Caco-2 (cell line): ENCODE data around the gene SLC3A2. TPM values are rescaled to one million over a fixed set of nuclear protein-coding genes. Genes with fewer than 3 reads are reported as not detected.
A peak's percentile ranks its signal among the peaks of the same experiment; 100 is the strongest.

Source experiments
- BruUV-seq: library from RNA; stranded (reverse); fragments of 400-500 nt; replicated peaks from 2 replicates; lab custom pipeline; 2021; lab: Mats Ljungman, UMichigan
- CTCF ChIA-PET: fragments of 300-600 bp; sonication (Branson Sonifier 250); formaldehyde crosslinking; loops from one replicate; lab custom pipeline; 2022; ENCODE audit warnings: antibody characterized with exemption; lab: Charles Lee
- POLR2A ChIA-PET: fragments of 300-600 bp; sonication (Branson Sonifier 250); formaldehyde crosslinking; loops from one replicate; lab custom pipeline; 2022; ENCODE audit warnings: antibody characterized with exemption; lab: Charles Lee
- DNase-seq, 2 experiments: peaks; one replicate each; pipeline versions ENCODE4 v3.0.0 to v3.0.0-alpha.2; 2020 to 2022
- H3K27me3 ChIP-seq: replicated peaks from 2 replicates; pipeline ENCODE4 v1.6.0; 2011; ENCODE audit warnings: low read length; ENCODE audit not compliant: control insufficient read depth, insufficient read depth
- H3K36me3 ChIP-seq: 2 replicates; pipeline ENCODE4 v1.5.1; 2011; ENCODE audit warnings: low read length; ENCODE audit not compliant: control insufficient read depth, insufficient read depth
- H3K4me1 ChIP-seq: fragments of 250-450 bp; sonication (Bioruptor Pico); 2 replicates; pipeline ENCODE4 v1.5.1; 2020; ENCODE audit warnings: mild to moderate bottlenecking
- H3K4me3 ChIP-seq: 2 replicates; pipeline ENCODE4 v1.5.1; 2011; ENCODE audit warnings: low read depth, mild to moderate bottlenecking, control low read depth, low read length
- H3K9me3 ChIP-seq: fragments of 250-450 bp; sonication (Bioruptor Pico); 2 replicates; pipeline ENCODE4 v1.5.1; 2020; ENCODE audit warnings: mild to moderate bottlenecking, moderate library complexity
- H3K27ac Mint-ChIP-seq: one replicate; pipeline ENCODE4 v1.8.0; 2022; ENCODE audit warnings: mixed read lengths; ENCODE audit not compliant: unreplicated experiment
- H3K27me3 Mint-ChIP-seq: one replicate; pipeline ENCODE4 v1.8.0; 2022; ENCODE audit warnings: mixed read lengths; ENCODE audit not compliant: insufficient read depth, unreplicated experiment
- H3K36me3 Mint-ChIP-seq: one replicate; pipeline ENCODE4 v1.8.0; 2022; ENCODE audit warnings: mild to moderate bottlenecking, mixed read lengths; ENCODE audit not compliant: insufficient read depth, unreplicated experiment
- H3K4me1 Mint-ChIP-seq: one replicate; pipeline ENCODE4 v1.8.0; 2022; ENCODE audit warnings: low read depth, mixed read lengths; ENCODE audit not compliant: unreplicated experiment
- H3K4me3 Mint-ChIP-seq: one replicate; pipeline ENCODE4 v1.8.0; 2022; ENCODE audit warnings: mild to moderate bottlenecking, moderate library complexity, mixed read lengths; ENCODE audit not compliant: unreplicated experiment
- H3K9me3 Mint-ChIP-seq: one replicate; pipeline ENCODE4 v1.8.0; 2022; ENCODE audit warnings: mixed read lengths; ENCODE audit not compliant: unreplicated experiment
- intact Hi-C: fragments of 100-400 bp; cut with micrococcal nuclease; formaldehyde crosslinking; loops from one replicate; pipeline ENCODE4 v1.10.0; 2022; ENCODE audit not compliant: unreplicated experiment
- total RNA-seq: library from RNA; stranded (reverse); gene quantifications from 2 replicates; pipeline ENCODE4 v1.2.3, GENCODE V29; 2022
- TF ChIP-seq, protein P1 (sequence below), 2 experiments: fragments of 200-600 bp in 1 of 2; IDR thresholded peaks; 1 replicate in 1 of 2; 2 replicates in 1 of 2; pipeline versions ENCODE4 v1.5.1 to v1.8.0; 2011 to 2022; ENCODE audit warnings: antibody characterized with exemption in 1 of 2, control low read depth in 1 of 2, inconsistent platforms in 1 of 2, low read depth in 1 of 2, low read length in 1 of 2, mild to moderate bottlenecking in 1 of 2, moderate library complexity in 1 of 2; ENCODE audit not compliant: insufficient read depth in 1 of 2, severe bottlenecking in 1 of 2, unreplicated experiment in 1 of 2

The SLC3A2 gene
- total RNA-seq, 1 experiment from 2014 or later = 879 TPM

GRCh38 chr11:62855571-62856332 lies 24.9 kb upstream of the SLC3A2 start:
- no peaks in the 10 kb centered on the region for H3K9me3 Mint-ChIP-seq
- ChIA-PET CTCF (interaction anchor here (0.8 to 1.8 kb wide), 4 partner anchors 24 to 68 kb away, joined by 3 to 7 read pairs (median 4); partner anchors contain the start of genes SLC3A2 and TMEM179B), POLR2A (interaction anchor here (0.5 to 4.0 kb wide), 22 partner anchors 9 to 282 kb away, joined by 3 to 59 read pairs (median 4); partner anchors contain the start of genes C11orf98, CSKMT, EEF1G and HNRNPUL2)
- no TSS peak for BruUV-seq
- H3K4me3 ChIP-seq = peak overlapping the region; percentile 92
- H3K9me3 ChIP-seq = no peaks in the 10 kb centered on the region
- TF ChIP-seq, protein P1, sequence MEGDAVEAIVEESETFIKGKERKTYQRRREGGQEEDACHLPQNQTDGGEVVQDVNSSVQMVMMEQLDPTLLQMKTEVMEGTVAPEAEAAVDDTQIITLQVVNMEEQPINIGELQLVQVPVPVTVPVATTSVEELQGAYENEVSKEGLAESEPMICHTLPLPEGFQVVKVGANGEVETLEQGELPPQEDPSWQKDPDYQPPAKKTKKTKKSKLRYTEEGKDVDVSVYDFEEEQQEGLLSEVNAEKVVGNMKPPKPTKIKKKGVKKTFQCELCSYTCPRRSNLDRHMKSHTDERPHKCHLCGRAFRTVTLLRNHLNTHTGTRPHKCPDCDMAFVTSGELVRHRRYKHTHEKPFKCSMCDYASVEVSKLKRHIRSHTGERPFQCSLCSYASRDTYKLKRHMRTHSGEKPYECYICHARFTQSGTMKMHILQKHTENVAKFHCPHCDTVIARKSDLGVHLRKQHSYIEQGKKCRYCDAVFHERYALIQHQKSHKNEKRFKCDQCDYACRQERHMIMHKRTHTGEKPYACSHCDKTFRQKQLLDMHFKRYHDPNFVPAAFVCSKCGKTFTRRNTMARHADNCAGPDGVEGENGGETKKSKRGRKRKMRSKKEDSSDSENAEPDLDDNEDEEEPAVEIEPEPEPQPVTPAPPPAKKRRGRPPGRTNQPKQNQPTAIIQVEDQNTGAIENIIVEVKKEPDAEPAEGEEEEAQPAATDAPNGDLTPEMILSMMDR (IDR thresholded peaks at IDR 0.05; ENCODE audit: insufficient read depth in 1 of 2, low read depth in 1 of 2, low read length in 1 of 2, severe bottlenecking in 1 of 2, unreplicated experiment in 1 of 2) = no peak
- peak; percentile 98 to 99 for DNase-seq
- no peaks in the 10 kb centered on the region for H3K27me3 ChIP-seq
- peak overlapping the region; percentile 77 for H3K4me3 Mint-ChIP-seq
- H3K27me3 Mint-ChIP-seq = no peaks in the 10 kb centered on the region
- H3K4me1 ChIP-seq = peaks cover 46% of the 10 kb centered on the region
- peaks cover 45% of the 10 kb centered on the region for H3K4me1 Mint-ChIP-seq
- H3K27ac Mint-ChIP-seq = peak overlapping the region; percentile 85
- H3K36me3 Mint-ChIP-seq = peaks cover 94% of the 10 kb centered on the region
- intact Hi-C loops = loop anchor here (1.0 to 10.0 kb wide), 3 partner anchors 13 to 131 kb away; partner anchors contain the start of genes HNRNPUL2 and TTC9C
- H3K36me3 ChIP-seq = peaks cover 13% of the 10 kb centered on the region

- Histone ChIP-seq H3K27me3 (no peaks in the 10 kb centered on the region), H3K4me1 (peaks cover 52% of the 10 kb centered on the region), H3K36me3 (peaks cover 13% of the 10 kb centered on the region), H3K9me3 (no peaks in the 10 kb centered on the region), H3K4me3 (peak overlapping the region; percentile 92)
- no peaks in the 10 kb centered on the region for H3K9me3 Mint-ChIP-seq
- POLR2A ChIA-PET = interaction anchor here (0.5 to 4.0 kb wide), 19 partner anchors 13 to 283 kb away, joined by 3 to 59 read pairs (median 7); partner anchors contain the start of genes B3GAT3, C11orf98, CSKMT and EEF1G
- intact Hi-C loops = loop anchor here (1.0 to 10.0 kb wide), 3 partner anchors 14 to 132 kb away; partner anchors contain the start of genes HNRNPUL2 and TTC9C
- BruUV-seq = TSS peak; percentile 87
- peak overlapping the region; percentile 77 for H3K4me3 Mint-ChIP-seq
- CTCF ChIA-PET = interaction anchor here (0.7 to 1.8 kb wide), 5 partner anchors 24 to 128 kb away, joined by 3 to 7 read pairs (median 4); partner anchors contain the start of genes SLC3A2, TMEM179B and TTC9C
- no peaks in the 10 kb centered on the region for H3K27me3 Mint-ChIP-seq
- H3K4me1 Mint-ChIP-seq = peaks cover 48% of the 10 kb centered on the region
- H3K27ac Mint-ChIP-seq = peak overlapping the region; percentile 85
- TF ChIP-seq, protein P1 (IDR thresholded peaks at IDR 0.05; ENCODE audit: insufficient read depth in 1 of 2, low read depth in 1 of 2, low read length in 1 of 2, severe bottlenecking in 1 of 2, unreplicated experiment in 1 of 2) = no peak
- peaks cover 93% of the 10 kb centered on the region for H3K36me3 Mint-ChIP-seq
- no peak for DNase-seq
These were observed 24.3 kb upstream of the SLC3A2 start for GRCh38 chr11:62856333-62856895.

DNA sequence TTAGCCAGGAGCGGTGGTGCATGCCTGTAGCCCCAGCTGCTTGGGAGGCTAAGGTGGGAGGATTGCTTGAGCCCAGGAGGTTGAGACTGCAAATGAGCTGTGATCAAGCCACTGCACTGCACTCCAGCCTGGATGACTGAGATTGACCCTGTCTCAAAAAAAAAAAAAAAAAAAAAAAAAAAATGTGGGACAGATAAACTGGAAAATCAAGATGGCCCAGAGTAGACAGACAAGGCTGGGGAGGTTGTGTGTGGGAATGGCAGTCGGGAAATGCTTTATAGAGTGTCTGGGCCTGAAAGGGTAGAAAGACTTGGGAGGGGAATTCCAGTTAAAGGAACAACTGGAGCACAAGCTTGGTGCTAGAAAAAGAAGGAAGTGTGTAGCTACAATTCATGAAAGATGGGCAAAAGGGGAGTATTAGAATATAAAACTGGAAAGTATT lies 23.1 kb upstream of the SLC3A2 start:
- TF ChIP-seq, protein P1 (IDR thresholded peaks at IDR 0.05; ENCODE audit: insufficient read depth in 1 of 2, low read depth in 1 of 2, low read length in 1 of 2, severe bottlenecking in 1 of 2, unreplicated experiment in 1 of 2) = no peak
- no TSS peak for BruUV-seq
- Mint-ChIP-seq H3K36me3 (peaks cover 88% of the 10 kb centered on the region), H3K27me3 (no peaks in the 10 kb centered on the region), H3K9me3 (no peaks in the 10 kb centered on the region), H3K4me1 (peaks cover 42% of the 10 kb centered on the region), H3K4me3 (peak overlapping the region; percentile 77), H3K27ac (peak overlapping the region; percentile 85)
- no peaks in the 10 kb centered on the region for H3K9me3 ChIP-seq
- intact Hi-C loops = loop anchor here (2.0 to 10.0 kb wide), 2 partner anchors 15 to 133 kb away; partner anchors contain the start of genes HNRNPUL2 and TTC9C
- ChIA-PET CTCF (interaction anchor here (0.7 to 0.9 kb wide), 2 partner anchors 71 to 104 kb away, joined by 4 to 5 read pairs; partner anchors contain the start of gene ZBTB3), POLR2A (interaction anchor here (0.6 to 4.0 kb wide), 11 partner anchors 14 to 1528 kb away, joined by 3 to 32 read pairs (median 5); partner anchors contain the start of genes HNRNPUL2, STX5 and TMEM179B)
- peak; percentile 49 to 62 for DNase-seq
- H3K27me3 ChIP-seq = no peaks in the 10 kb centered on the region
- peaks cover 11% of the 10 kb centered on the region for H3K36me3 ChIP-seq
- peaks cover 47% of the 10 kb centered on the region for H3K4me1 ChIP-seq
- H3K4me3 ChIP-seq = peak overlapping the region; percentile 92
